ENCODE results near the gene RHOBTB3.
"Not testable (repeated sequence)": the region's sequence is repeated elsewhere in the genome, so short reads cannot be mapped to it uniquely, and the experiment has no call there.

RHOBTB3 gene

DNA sequence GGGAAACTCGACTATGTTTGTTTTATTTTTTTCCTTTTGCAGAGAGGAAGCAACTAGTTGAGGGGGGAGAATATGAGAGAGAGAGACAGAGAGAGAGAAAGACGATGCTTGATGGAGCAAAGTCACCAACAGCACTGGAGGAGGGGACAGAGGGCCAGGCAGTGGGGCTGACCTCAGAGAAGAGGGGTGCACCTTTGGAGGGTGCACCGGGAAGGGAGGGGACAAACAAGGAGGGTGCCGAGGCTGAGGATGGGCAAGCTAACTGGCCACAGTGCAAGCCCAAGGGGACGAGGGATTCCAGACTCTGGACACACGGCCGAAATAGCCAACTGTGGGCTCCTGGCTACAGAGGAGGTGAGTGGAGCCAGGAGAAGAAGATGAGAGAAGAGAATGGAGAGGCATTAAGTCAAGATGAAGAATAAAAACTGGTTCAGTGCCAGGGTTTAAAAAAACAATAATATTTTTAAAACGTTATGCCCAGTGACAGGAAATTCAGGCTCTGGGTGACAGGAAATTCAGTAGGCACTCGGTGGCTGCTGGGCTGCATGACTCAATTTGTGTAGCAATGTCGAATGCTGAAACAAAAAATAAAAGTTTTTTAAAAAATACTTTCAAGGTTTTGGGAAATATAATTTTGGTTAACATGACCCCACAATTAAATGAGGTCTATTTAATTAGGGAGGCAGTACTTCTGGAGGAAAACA lies 104.7 kb downstream of the RHOBTB3 start:
- Histone ChIP-seq H3K27ac (ENCODE audit: low read depth, low read length) (peak overlapping the region; percentile 77), H2AFZ (ENCODE audit: low read length, unreplicated experiment) (peak overlapping the region; percentile 10), H3K4me1 (ENCODE audit: control insufficient read depth, insufficient read depth, low read length, unreplicated experiment) (peaks cover 27% of the 10 kb centered on the region), H3K27me3 (ENCODE audit: insufficient read depth, low read length) (no peaks in the 10 kb centered on the region), H3K4me3 (ENCODE audit: low read depth, low read length) (peak overlapping the region; percentile 80), H3K79me2 (ENCODE audit: control insufficient read depth, insufficient read depth, low read length, unreplicated experiment) (peaks cover 5% of the 10 kb centered on the region), H3K36me3 (ENCODE audit: insufficient read depth, low read length) (no peaks in the 10 kb centered on the region)

DNA sequence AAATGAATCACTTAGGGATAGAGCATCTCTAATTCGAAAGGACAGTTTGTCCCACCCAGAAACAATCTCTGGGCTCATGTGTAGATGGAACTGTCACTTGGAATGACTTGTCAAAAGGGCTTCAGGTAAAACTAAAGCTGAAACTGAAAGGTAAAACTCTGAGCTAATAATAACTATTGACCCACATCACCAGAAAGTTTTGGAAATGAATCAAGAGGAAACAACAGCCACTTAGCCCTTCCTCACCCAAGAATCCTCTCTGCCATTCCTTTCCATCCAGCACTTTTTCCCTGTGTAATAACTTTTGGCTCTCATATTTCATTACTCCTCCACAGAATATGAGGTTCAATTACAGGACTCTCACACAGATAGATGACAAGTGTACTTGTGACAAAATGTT lies 105.4 kb downstream of the RHOBTB3 start:
- H3K27me3 ChIP-seq (ENCODE audit: insufficient read depth, low read length), result no peaks in the 10 kb centered on the region
- peak overlapping the region; percentile 77 for H3K27ac ChIP-seq (ENCODE audit: low read depth, low read length)
- peak overlapping the region; percentile 50 for H2AFZ ChIP-seq (ENCODE audit: low read length, unreplicated experiment)
- peaks cover 32% of the 10 kb centered on the region for H3K4me1 ChIP-seq (ENCODE audit: control insufficient read depth, insufficient read depth, low read length, unreplicated experiment)
- no peaks in the 10 kb centered on the region for H3K36me3 ChIP-seq (ENCODE audit: insufficient read depth, low read length)
- peak overlapping the region; percentile 80 for H3K4me3 ChIP-seq (ENCODE audit: low read depth, low read length)
- peaks cover 5% of the 10 kb centered on the region for H3K79me2 ChIP-seq (ENCODE audit: control insufficient read depth, insufficient read depth, low read length, unreplicated experiment)

DNA sequence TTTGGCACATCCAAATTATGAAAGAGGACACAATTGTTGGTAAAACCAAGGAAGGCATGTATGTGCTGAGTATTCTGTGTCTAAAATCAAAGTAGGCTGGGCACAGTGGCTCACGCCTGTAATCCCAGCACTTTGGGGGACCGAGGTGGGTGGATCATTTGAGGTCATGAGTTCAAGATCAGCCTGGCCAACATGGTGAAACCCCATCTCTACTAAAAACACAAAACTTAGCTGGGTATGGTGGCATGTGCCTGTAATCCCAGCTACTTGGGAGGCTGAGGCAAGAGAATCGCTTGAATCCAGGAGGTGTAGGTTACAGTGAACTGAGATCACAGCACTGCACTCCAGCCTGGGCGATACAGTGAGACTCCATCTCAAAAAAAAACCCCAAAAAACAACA lies 105.8 kb downstream of the RHOBTB3 start:
- H3K27me3 ChIP-seq (ENCODE audit: insufficient read depth, low read length); H3K79me2 ChIP-seq (ENCODE audit: control insufficient read depth, insufficient read depth, low read length, unreplicated experiment); H2AFZ ChIP-seq (ENCODE audit: low read length, unreplicated experiment); H3K4me3 ChIP-seq (ENCODE audit: low read depth, low read length); H3K36me3 ChIP-seq (ENCODE audit: insufficient read depth, low read length): not testable (repeated sequence)
- Histone ChIP-seq H3K4me1 (ENCODE audit: control insufficient read depth, insufficient read depth, low read length, unreplicated experiment) (peaks cover 37% of the 10 kb centered on the region), H3K27ac (ENCODE audit: low read depth, low read length) (peak overlapping the region; percentile 77)

DNA sequence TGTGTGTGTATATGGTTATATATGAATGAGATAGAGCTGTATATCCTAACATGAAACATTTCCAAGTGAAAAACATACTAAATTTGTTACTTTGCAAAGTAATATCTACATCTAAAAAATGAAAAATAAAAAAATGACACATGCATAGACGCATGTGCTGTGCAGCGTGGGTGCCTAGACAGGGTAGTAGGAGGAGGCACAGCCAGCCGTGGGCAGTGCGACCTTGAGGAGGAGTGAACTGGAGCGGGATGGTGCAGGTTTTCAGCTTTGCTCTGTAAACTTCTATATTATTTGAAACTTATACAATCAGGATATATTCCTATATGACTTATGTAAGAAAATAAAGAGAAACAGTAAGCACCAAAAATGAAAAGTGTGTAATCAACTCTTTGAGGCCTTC lies 106.4 kb downstream of the RHOBTB3 start:
- H3K27ac ChIP-seq (ENCODE audit: low read depth, low read length), result no peak overlapping the region
- no peak overlapping the region for H3K4me3 ChIP-seq (ENCODE audit: low read depth, low read length)
- H3K79me2 ChIP-seq (ENCODE audit: control insufficient read depth, insufficient read depth, low read length, unreplicated experiment), result peaks cover 5% of the 10 kb centered on the region
- H3K27me3 ChIP-seq (ENCODE audit: insufficient read depth, low read length), result no peaks in the 10 kb centered on the region
- no peaks in the 10 kb centered on the region for H3K36me3 ChIP-seq (ENCODE audit: insufficient read depth, low read length)
- H3K4me1 ChIP-seq (ENCODE audit: control insufficient read depth, insufficient read depth, low read length, unreplicated experiment), result peaks cover 42% of the 10 kb centered on the region
- no peak overlapping the region for H2AFZ ChIP-seq (ENCODE audit: low read length, unreplicated experiment)

DNA sequence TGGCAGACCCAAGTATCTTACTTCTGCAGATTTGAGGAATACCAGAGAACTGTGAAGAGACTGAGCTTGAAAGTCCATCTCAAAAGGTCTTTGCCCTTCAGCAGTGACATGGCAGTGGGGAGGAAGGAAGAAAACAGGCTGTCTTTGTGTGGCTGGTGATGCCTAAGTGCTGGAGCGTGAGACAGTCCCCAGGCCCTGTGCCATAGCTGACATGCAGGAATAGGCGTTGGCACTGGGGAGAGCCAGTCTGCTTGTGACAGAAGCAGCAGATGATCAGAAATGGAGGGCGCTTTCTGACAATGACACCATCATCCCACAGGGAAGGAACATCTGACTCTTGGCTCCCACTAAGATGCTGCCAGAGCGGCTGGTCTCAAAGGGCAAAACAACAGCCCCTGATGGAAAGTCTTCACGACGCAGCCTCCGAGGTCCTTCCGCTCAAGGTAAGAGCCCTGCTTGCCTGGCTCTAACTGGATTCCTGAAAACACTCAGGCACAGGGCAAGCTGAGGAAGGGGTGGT lies 106.9 kb downstream of the RHOBTB3 start:
- H3K27ac ChIP-seq (ENCODE audit: low read depth, low read length), result no peak overlapping the region

DNA sequence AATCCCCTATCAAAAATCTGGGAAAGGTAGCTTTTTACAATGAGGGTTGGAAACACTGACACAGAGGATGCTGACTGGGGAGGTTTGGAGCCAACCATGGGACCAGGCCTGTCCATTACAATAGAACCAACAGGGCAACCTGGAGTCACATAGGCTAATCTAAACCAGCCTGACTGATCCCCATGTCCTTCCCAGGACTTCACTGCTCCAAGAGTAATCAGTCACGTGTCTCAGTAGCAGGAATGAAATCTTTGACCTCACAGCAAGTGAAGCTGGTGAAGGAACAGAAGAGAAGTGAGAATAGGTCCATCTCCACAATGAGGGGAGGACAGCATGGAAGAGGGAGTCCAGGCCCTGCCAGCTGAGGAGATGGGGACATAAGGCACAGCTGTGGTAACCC lies 107.4 kb downstream of the RHOBTB3 start:
- H3K4me3 ChIP-seq (ENCODE audit: low read depth, low read length), result no peak overlapping the region
- H3K36me3 ChIP-seq (ENCODE audit: insufficient read depth, low read length), result no peaks in the 10 kb centered on the region
- H3K4me1 ChIP-seq (ENCODE audit: control insufficient read depth, insufficient read depth, low read length, unreplicated experiment), result peaks cover 49% of the 10 kb centered on the region
- H3K27ac ChIP-seq (ENCODE audit: low read depth, low read length), result no peak overlapping the region
- H2AFZ ChIP-seq (ENCODE audit: low read length, unreplicated experiment), result no peak overlapping the region
- peaks cover 5% of the 10 kb centered on the region for H3K79me2 ChIP-seq (ENCODE audit: control insufficient read depth, insufficient read depth, low read length, unreplicated experiment)
- no peaks in the 10 kb centered on the region for H3K27me3 ChIP-seq (ENCODE audit: insufficient read depth, low read length)

More for the DNA sequence above, 106.9 kb downstream of the RHOBTB3 start:
- H2AFZ ChIP-seq (ENCODE audit: low read length, unreplicated experiment), result no peak overlapping the region
- no peaks in the 10 kb centered on the region for H3K27me3 ChIP-seq (ENCODE audit: insufficient read depth, low read length)
- no peak overlapping the region for H3K4me3 ChIP-seq (ENCODE audit: low read depth, low read length)
- H3K36me3 ChIP-seq (ENCODE audit: insufficient read depth, low read length), result no peaks in the 10 kb centered on the region
- peaks cover 5% of the 10 kb centered on the region for H3K79me2 ChIP-seq (ENCODE audit: control insufficient read depth, insufficient read depth, low read length, unreplicated experiment)
- peaks cover 47% of the 10 kb centered on the region for H3K4me1 ChIP-seq (ENCODE audit: control insufficient read depth, insufficient read depth, low read length, unreplicated experiment)

DNA sequence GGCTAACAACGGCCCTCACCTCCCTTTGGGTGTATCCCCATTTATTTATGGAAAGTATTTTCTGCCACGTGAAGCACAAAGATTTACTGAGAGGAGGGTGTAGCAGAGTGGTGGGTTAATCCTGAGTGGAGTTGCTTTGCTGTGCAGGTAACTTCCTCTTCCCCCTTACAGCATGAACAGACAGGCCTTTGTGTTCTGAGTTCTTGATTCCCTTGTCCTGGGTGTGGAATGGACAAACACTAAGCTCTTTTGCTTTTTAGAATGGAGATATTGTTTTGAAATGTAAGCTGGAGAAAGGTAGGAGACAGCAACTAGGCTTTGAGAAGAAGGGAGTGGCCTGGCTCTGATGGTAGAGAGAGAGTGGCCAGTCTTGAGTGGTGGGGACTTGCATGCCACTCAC lies 108.5 kb downstream of the RHOBTB3 start:
- Histone ChIP-seq H3K4me3 (ENCODE audit: low read depth, low read length) (no peak overlapping the region), H3K27ac (ENCODE audit: low read depth, low read length) (no peak overlapping the region), H3K79me2 (ENCODE audit: control insufficient read depth, insufficient read depth, low read length, unreplicated experiment) (peaks cover 5% of the 10 kb centered on the region)

DNA sequence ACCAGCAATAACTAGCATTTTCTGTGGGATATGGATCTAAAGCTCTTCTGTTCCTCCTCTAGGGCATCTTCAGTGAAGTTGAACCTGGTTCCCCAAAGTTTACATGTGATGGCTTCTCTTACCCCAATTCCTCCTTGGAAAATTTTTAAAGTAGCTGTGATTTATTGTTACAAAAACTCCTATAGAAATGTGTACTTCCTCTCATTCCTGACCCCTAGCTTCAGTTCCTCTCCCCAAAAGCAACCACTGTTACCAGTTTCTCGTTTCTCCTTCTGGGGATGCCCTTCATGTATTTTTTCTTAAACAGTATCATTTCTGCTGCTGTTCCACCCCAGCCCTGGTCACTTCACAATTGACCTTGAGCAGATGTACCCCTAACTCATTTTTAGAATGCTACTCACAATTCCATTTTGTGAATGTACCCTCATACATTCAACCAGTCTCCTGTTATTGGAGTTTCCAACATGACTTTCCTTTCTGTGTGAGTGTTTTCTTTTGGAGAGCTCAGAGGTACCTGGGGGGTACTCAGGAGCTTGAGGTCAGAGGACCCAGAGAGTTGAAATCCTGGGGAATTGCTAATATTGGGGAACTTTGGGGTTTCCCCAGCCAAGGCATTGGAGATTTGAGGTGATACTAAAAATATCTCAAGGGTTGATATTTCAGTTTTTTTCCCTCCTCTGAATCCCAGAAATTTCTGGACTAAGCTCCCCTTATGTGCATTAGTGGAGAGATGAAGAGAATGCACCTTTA lies 110.0 kb downstream of the RHOBTB3 start:
- Histone ChIP-seq H3K36me3 (ENCODE audit: insufficient read depth, low read length) (no peaks in the 10 kb centered on the region), H3K79me2 (ENCODE audit: control insufficient read depth, insufficient read depth, low read length, unreplicated experiment) (no peaks in the 10 kb centered on the region), H3K4me3 (ENCODE audit: low read depth, low read length) (no peak overlapping the region), H3K4me1 (ENCODE audit: control insufficient read depth, insufficient read depth, low read length, unreplicated experiment) (peaks cover 43% of the 10 kb centered on the region), H3K27me3 (ENCODE audit: insufficient read depth, low read length) (no peaks in the 10 kb centered on the region), H3K27ac (ENCODE audit: low read depth, low read length) (peak overlapping the region; percentile 66), H2AFZ (ENCODE audit: low read length, unreplicated experiment) (no peak overlapping the region)

More for the DNA sequence above, 108.5 kb downstream of the RHOBTB3 start:
- H3K4me1 ChIP-seq (ENCODE audit: control insufficient read depth, insufficient read depth, low read length, unreplicated experiment), result peaks cover 51% of the 10 kb centered on the region
- H3K36me3 ChIP-seq (ENCODE audit: insufficient read depth, low read length), result no peaks in the 10 kb centered on the region
- H2AFZ ChIP-seq (ENCODE audit: low read length, unreplicated experiment), result no peak overlapping the region
- H3K27me3 ChIP-seq (ENCODE audit: insufficient read depth, low read length), result no peaks in the 10 kb centered on the region

DNA sequence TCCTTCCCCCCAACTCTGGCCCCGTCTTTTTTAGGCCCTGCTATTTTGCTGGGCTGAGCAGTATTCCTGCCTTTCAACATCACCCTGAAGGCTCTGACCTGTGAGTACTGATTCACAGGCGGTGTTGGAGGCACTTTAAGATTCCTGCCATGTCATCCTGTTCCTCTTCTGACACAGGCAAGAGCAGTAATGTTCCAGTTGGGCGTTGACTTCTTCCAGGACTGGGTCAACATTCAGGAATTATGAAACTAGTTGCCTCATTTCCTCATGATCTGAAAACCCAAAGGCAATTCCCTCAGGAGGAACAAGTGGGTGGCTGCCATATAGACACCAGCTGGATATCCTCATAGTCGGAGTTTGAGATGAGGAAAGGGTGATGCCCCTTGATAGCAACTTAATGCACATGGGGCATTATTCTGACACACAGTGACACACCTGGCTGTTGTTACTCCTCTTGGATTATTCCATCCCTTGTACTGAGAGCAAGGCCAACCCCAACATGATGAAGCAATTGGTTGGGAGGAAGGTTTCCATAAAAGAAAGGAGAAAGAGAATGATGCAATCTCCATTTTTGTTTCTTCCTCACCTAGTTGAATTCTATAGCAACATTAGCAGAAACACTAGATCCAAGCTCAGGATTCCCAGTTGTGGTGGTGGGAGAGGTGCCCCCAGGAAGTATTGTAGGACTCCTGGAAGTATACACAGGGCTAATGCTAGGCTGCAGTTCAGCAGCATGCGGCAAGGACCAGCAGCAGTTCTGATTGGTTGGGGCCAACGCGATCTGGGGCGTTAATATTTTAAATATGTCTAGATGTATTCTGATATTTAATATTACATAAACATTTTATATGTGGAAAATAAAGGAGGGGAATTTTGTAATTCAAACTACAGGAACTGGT lies 111.0 kb downstream of the RHOBTB3 start:
- Histone ChIP-seq H3K36me3 (ENCODE audit: insufficient read depth, low read length) (no peaks in the 10 kb centered on the region), H3K79me2 (ENCODE audit: control insufficient read depth, insufficient read depth, low read length, unreplicated experiment) (no peaks in the 10 kb centered on the region), H3K27me3 (ENCODE audit: insufficient read depth, low read length) (no peaks in the 10 kb centered on the region), H3K4me1 (ENCODE audit: control insufficient read depth, insufficient read depth, low read length, unreplicated experiment) (peaks cover 41% of the 10 kb centered on the region), H3K27ac (ENCODE audit: low read depth, low read length) (peak overlapping the region; percentile 66), H3K4me3 (ENCODE audit: low read depth, low read length) (no peak overlapping the region), H2AFZ (ENCODE audit: low read length, unreplicated experiment) (peak overlapping the region; percentile 19)

DNA sequence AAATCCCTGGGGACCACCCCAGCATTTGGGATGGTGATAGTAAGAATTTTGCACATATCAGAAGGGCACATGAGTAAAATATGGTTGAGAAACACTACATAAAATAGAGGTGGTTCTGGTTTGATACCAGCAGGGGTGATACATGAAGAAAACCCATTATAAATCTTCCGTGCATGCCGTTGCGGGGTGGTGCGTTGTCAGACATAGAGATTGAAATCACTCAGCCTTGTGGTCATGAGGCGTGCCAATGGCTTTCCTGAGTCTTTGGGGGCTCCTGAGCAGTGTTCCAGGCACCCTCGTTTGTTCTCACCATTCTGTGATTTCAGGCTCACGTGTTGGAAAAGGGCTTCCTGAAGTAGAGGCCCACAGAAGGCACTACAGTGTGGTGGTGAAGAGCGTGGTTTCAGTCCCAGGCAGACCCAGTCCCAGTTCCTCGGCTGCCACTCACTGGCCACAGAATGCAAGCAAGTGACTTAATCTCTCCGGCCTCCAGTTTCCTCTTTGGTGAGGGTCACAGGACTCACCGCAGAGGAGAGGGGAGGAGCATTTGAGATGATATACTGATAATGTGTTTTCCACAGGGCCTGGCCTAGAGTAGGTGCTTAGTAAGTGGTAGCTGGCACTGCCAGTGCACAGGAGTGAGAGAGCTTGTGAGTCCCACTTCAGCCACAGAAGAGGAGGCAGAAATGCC lies 111.9 kb downstream of the RHOBTB3 start:
- no peaks in the 10 kb centered on the region for H3K27me3 ChIP-seq (ENCODE audit: insufficient read depth, low read length)
- no peak overlapping the region for H3K4me3 ChIP-seq (ENCODE audit: low read depth, low read length)
- peak overlapping the region; percentile 66 for H3K27ac ChIP-seq (ENCODE audit: low read depth, low read length)
- H2AFZ ChIP-seq (ENCODE audit: low read length, unreplicated experiment), result no peak overlapping the region
- H3K4me1 ChIP-seq (ENCODE audit: control insufficient read depth, insufficient read depth, low read length, unreplicated experiment), result peaks cover 43% of the 10 kb centered on the region
- no peaks in the 10 kb centered on the region for H3K36me3 ChIP-seq (ENCODE audit: insufficient read depth, low read length)
- H3K79me2 ChIP-seq (ENCODE audit: control insufficient read depth, insufficient read depth, low read length, unreplicated experiment), result no peaks in the 10 kb centered on the region
